WTC11 (cell line): ENCODE data around the gene TMEM184A. TPM values are rescaled to one million over a fixed set of nuclear protein-coding genes. Genes with fewer than 3 reads are reported as not detected.

Experiments
- ATAC-seq: fragments of 200-7000 bp; cut with Tn5 transposase; 2 replicates; pipeline ENCODE4 v1.10.0; 2021; ENCODE audit warnings: mild to moderate bottlenecking, moderate library complexity
- CTCF ChIA-PET: fragments of 300-600 bp; sonication (Branson Sonifier 250); formaldehyde crosslinking; loops from one replicate; lab custom pipeline; 2021; ENCODE audit warnings: antibody characterized with exemption; lab: Charles Lee
- POLR2A ChIA-PET: fragments of 350-600 bp; sonication (Branson Sonifier 250); formaldehyde crosslinking; loops from one replicate; lab custom pipeline; 2021; ENCODE audit warnings: antibody characterized with exemption; lab: Charles Lee
- DNase-seq: peaks from one replicate; pipeline ENCODE4 v3.0.0; 2021; ENCODE audit warnings: low spot score
- H3K27ac Mint-ChIP-seq: 2 replicates; pipeline ENCODE4 v1.8.0; 2021; ENCODE audit warnings: mixed read lengths
- H3K27me3 Mint-ChIP-seq: 2 replicates; pipeline ENCODE4 v1.8.0; 2021; ENCODE audit warnings: low read depth, mild to moderate bottlenecking, moderate library complexity, mixed read lengths
- H3K36me3 Mint-ChIP-seq: 2 replicates; pipeline ENCODE4 v1.8.0; 2021; ENCODE audit warnings: mixed read lengths
- H3K4me1 Mint-ChIP-seq: 2 replicates; pipeline ENCODE4 v1.8.0; 2022; ENCODE audit warnings: mixed read lengths
- H3K4me3 Mint-ChIP-seq: 2 replicates; pipeline ENCODE4 v1.8.0; 2021; ENCODE audit warnings: mild to moderate bottlenecking, moderate library complexity, mixed read lengths
- H3K9me3 Mint-ChIP-seq: 2 replicates; pipeline ENCODE4 v1.8.0; 2021; ENCODE audit warnings: mixed read lengths
- ATF1 ChIP-seq: sonication (generic); formaldehyde crosslinking; IDR thresholded peaks from 2 replicates; pipeline ENCODE4 v1.8.1; 2023; ENCODE audit warnings: mild to moderate bottlenecking, moderate library complexity, missing genetic modification reagents
- CREM ChIP-seq: sonication (generic); formaldehyde crosslinking; IDR thresholded peaks from 2 replicates; pipeline ENCODE4 v1.8.1; 2022; ENCODE audit warnings: mild to moderate bottlenecking, missing genetic modification reagents, moderate library complexity
- GTF2I ChIP-seq: fragments of 250-450 bp; sonication (Bioruptor Pico); conservative IDR thresholded peaks from 2 replicates; pipeline ENCODE4 v1.4.0; 2021; ENCODE audit warnings: mild to moderate bottlenecking
- IRF2 ChIP-seq: sonication (generic); formaldehyde crosslinking; IDR thresholded peaks from 2 replicates; pipeline ENCODE4 v1.8.0; 2022; ENCODE audit warnings: low read depth, missing genetic modification reagents, borderline replicate concordance
- NR1H2 ChIP-seq: sonication (generic); formaldehyde crosslinking; IDR thresholded peaks from 2 replicates; pipeline ENCODE4 v1.9.0; 2021; ENCODE audit warnings: mild to moderate bottlenecking, moderate library complexity, missing genetic modification reagents
- NR2C2 ChIP-seq: sonication (generic); formaldehyde crosslinking; IDR thresholded peaks from 2 replicates; pipeline ENCODE4 v1.8.0; 2022; ENCODE audit warnings: mild to moderate bottlenecking, missing genetic modification reagents
- OVOL2 ChIP-seq: fragments of 250-450 bp; sonication (Bioruptor Pico); IDR thresholded peaks from 2 replicates; pipeline ENCODE4 v1.9.0; 2021; ENCODE audit warnings: mild to moderate bottlenecking, borderline replicate concordance
- RORB ChIP-seq: fragments of 250-450 bp; sonication (Bioruptor Pico); IDR thresholded peaks from 2 replicates; pipeline ENCODE4 v1.9.0; 2021; ENCODE audit warnings: mild to moderate bottlenecking
- SOX15 ChIP-seq: fragments of 250-450 bp; sonication (Bioruptor Pico); IDR thresholded peaks from 2 replicates; pipeline ENCODE4 v1.9.0; 2021; ENCODE audit warnings: mild to moderate bottlenecking
- TCF7 ChIP-seq: sonication (generic); formaldehyde crosslinking; IDR thresholded peaks from 2 replicates; pipeline ENCODE4 v1.8.0; 2022; ENCODE audit warnings: mild to moderate bottlenecking, low read depth, missing genetic modification reagents, moderate library complexity
- TEAD1 ChIP-seq: sonication (generic); formaldehyde crosslinking; IDR thresholded peaks from 2 replicates; pipeline ENCODE4 v1.8.0; 2022; ENCODE audit warnings: mild to moderate bottlenecking, missing genetic modification reagents
- TEAD4 ChIP-seq: sonication (generic); formaldehyde crosslinking; IDR thresholded peaks from 2 replicates; pipeline ENCODE4 v1.8.0; 2022; ENCODE audit warnings: mild to moderate bottlenecking, missing genetic modification reagents
- USF1 ChIP-seq: sonication (generic); formaldehyde crosslinking; IDR thresholded peaks from 2 replicates; pipeline ENCODE4 v1.8.0; 2022; ENCODE audit warnings: mild to moderate bottlenecking, missing genetic modification reagents
- ZBTB21 ChIP-seq: sonication (generic); formaldehyde crosslinking; IDR thresholded peaks from 2 replicates; pipeline ENCODE4 v1.8.1; 2023; ENCODE audit warnings: mild to moderate bottlenecking, missing genetic modification reagents, borderline replicate concordance
- ZMAT4 ChIP-seq: fragments of 250-450 bp; sonication (Bioruptor Pico); IDR thresholded peaks from 2 replicates; pipeline ENCODE4 v1.9.0; 2021; ENCODE audit warnings: mild to moderate bottlenecking
- ZNF263 ChIP-seq: sonication (generic); formaldehyde crosslinking; IDR thresholded peaks from 2 replicates; pipeline ENCODE4 v1.8.1; 2022; ENCODE audit warnings: low read depth, mild to moderate bottlenecking, moderate library complexity, missing genetic modification reagents
- ZNF281 ChIP-seq: sonication (generic); formaldehyde crosslinking; IDR thresholded peaks from 2 replicates; pipeline ENCODE4 v1.8.0; 2023; ENCODE audit warnings: mild to moderate bottlenecking, missing genetic modification reagents
- ZNF317 ChIP-seq: sonication (generic); formaldehyde crosslinking; IDR thresholded peaks from 2 replicates; pipeline ENCODE4 v1.8.1; 2023; ENCODE audit warnings: low read depth, mild to moderate bottlenecking, moderate library complexity, missing genetic modification reagents, borderline replicate concordance
- ZNF425 ChIP-seq: fragments of 250-450 bp; sonication (Bioruptor Pico); conservative IDR thresholded peaks from 2 replicates; pipeline ENCODE4 v1.9.0; 2021; ENCODE audit warnings: mild to moderate bottlenecking
- ZNF671 ChIP-seq: fragments of 250-450 bp; sonication (Bioruptor Pico); IDR thresholded peaks from 2 replicates; pipeline ENCODE4 v1.8.0; 2021; ENCODE audit warnings: mild to moderate bottlenecking
- total RNA-seq: library from RNA; stranded (reverse); gene quantifications from 3 replicates; pipeline ENCODE4 v1.2.3, GENCODE V29; 2021
- TF ChIP-seq, protein P1 (sequence below): fragments of 250-450 bp; sonication (Bioruptor Pico); IDR thresholded peaks from 2 replicates; pipeline ENCODE4 v2.1.2; 2022; ENCODE audit warnings: mild to moderate bottlenecking, moderate library complexity
- TF ChIP-seq, protein P2 (sequence below): sonication (generic); formaldehyde crosslinking; IDR thresholded peaks from 2 replicates; pipeline ENCODE4 v1.8.0; 2022; ENCODE audit warnings: mild to moderate bottlenecking, missing genetic modification reagents
- TF ChIP-seq, protein P3 (sequence below): sonication (generic); formaldehyde crosslinking; IDR thresholded peaks from 2 replicates; pipeline ENCODE4 v1.8.1; 2023; ENCODE audit warnings: mild to moderate bottlenecking, moderate library complexity, missing genetic modification reagents
- TF ChIP-seq, protein P4 (sequence below): sonication (generic); formaldehyde crosslinking; IDR thresholded peaks from 2 replicates; pipeline ENCODE4 v1.8.0; 2022; ENCODE audit warnings: mild to moderate bottlenecking, missing genetic modification reagents

TMEM184A gene
- total RNA-seq, 1 experiment from 2014 or later, result 1.4 TPM

DNA sequence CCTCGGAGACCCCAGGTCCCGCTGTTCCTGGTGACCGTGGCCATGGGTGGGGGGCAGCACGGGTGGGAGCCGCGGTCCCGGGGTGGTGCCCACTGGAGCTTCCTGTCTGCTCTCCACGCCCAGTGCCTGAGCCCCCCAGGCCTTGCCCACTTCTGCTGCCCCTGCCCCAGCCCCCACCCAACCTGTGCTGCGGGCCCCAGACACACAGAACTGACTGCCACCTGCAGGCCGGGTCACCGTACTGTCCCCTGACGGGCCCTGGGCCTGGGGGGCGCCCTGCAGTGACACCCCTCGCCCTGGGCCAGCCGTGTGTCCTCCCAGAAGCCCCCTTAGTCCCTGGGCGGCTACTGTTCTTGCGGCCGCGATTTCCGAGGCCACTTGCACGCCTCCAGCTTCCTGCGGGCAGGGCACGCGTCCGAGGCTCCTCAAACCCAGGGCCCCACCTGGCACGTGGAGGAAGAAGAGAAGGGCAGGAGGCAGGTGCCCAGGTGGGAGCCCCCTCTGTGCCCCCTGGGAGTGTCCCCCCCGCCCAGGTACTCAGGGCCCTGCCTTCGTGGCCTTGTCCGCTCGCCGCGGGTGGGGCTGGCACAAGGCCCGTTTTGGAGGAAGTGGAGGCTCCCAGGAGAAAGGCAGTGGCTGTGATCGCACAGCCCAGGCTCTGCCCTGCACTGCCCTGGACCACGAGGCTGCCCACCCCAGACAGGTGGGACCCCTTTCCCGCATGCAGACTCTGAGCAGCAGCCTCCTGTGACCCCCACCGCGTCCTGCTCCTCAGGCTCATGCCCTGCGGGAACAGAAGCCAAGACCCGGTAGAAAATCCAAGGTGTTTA, 10.4 kb downstream of the TMEM184A start (continued):
- TF ChIP-seq ZNF281, result no peak
- TF ChIP-seq GTF2I (CRISPR knock-in tag), result no peak
- TF ChIP-seq ATF1, result no peak
- TF ChIP-seq, protein P1, sequence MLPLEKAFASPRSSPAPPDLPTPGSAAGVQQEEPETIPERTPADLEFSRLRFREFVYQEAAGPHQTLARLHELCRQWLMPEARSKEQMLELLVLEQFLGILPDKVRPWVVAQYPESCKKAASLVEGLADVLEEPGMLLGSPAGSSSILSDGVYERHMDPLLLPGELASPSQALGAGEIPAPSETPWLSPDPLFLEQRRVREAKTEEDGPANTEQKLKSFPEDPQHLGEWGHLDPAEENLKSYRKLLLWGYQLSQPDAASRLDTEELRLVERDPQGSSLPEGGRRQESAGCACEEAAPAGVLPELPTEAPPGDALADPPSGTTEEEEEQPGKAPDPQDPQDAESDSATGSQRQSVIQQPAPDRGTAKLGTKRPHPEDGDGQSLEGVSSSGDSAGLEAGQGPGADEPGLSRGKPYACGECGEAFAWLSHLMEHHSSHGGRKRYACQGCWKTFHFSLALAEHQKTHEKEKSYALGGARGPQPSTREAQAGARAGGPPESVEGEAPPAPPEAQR (CRISPR knock-in tag), result no peak
- no peak for TF ChIP-seq CREM (CRISPR knock-in tag)
- TF ChIP-seq ZBTB21, result no peak
- no peak for TF ChIP-seq ZNF425 (CRISPR knock-in tag)
- TF ChIP-seq ZNF263 (CRISPR knock-in tag), result no peak
- TF ChIP-seq NR1H2 (CRISPR knock-in tag), result no peak
- no peak for TF ChIP-seq NR2C2 (CRISPR knock-in tag)

DNA sequence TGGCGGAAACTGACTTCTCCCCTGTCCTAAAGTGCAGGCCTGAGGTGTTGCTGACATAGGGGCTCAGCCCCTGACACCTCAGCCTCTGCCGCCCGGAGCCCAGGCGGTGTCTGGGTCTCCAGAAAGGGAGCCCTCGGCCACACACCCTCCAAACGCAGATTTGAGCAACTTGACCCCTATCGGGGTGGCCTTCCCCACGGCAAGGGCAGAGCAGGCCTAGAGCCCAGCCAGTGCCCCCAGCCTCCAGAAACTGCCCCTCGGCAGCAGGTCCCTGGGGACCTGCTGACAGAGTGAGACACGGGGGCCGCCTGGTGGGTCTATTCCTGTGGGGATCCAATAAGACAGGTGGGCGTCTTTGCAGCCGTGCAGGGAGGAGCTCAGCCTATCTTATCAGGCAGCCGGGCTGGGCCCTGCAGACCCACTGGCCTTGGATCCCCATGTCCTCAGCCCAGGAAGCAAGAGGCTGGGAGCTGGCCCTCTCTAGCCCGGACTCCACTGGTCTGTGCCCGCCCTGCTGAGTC, 11.0 kb downstream of the TMEM184A start:
- no peak overlapping the region for H3K4me3 Mint-ChIP-seq
- ChIA-PET POLR2A (no interaction called here), CTCF (interaction anchor here (1.5 to 2.7 kb wide), 3 partner anchors 11 to 40 kb away, joined by 3 to 7 read pairs (median 6); partner anchors contain the start of gene TMEM184A)
- no peak for DNase-seq
- ATAC-seq, result no peak
- H3K27me3 Mint-ChIP-seq, result no peaks in the 10 kb centered on the region
- H3K4me1 Mint-ChIP-seq, result no peaks in the 10 kb centered on the region
- H3K9me3 Mint-ChIP-seq, result no peaks in the 10 kb centered on the region
- H3K36me3 Mint-ChIP-seq, result no peaks in the 10 kb centered on the region
- no peak overlapping the region for H3K27ac Mint-ChIP-seq
- TF ChIP-seq IRF2 (CRISPR knock-in tag) (no peak), USF1 (CRISPR knock-in tag) (no peak), TEAD1 (CRISPR knock-in tag) (no peak), OVOL2 (CRISPR knock-in tag) (no peak), RORB (CRISPR knock-in tag) (no peak), TCF7 (no peak), ZNF317 (CRISPR knock-in tag) (no peak), TEAD4 (CRISPR knock-in tag) (no peak), SOX15 (CRISPR knock-in tag) (no peak), NR1H2 (CRISPR knock-in tag) (no peak), ZMAT4 (CRISPR knock-in tag) (no peak), ZNF671 (CRISPR knock-in tag) (no peak)
- TF ChIP-seq, protein P2, sequence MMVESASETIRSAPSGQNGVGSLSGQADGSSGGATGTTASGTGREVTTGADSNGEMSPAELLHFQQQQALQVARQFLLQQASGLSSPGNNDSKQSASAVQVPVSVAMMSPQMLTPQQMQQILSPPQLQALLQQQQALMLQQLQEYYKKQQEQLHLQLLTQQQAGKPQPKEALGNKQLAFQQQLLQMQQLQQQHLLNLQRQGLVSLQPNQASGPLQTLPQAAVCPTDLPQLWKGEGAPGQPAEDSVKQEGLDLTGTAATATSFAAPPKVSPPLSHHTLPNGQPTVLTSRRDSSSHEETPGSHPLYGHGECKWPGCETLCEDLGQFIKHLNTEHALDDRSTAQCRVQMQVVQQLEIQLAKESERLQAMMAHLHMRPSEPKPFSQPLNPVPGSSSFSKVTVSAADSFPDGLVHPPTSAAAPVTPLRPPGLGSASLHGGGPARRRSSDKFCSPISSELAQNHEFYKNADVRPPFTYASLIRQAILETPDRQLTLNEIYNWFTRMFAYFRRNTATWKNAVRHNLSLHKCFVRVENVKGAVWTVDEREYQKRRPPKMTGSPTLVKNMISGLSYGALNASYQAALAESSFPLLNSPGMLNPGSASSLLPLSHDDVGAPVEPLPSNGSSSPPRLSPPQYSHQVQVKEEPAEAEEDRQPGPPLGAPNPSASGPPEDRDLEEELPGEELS (CRISPR knock-in tag), result no peak
- TF ChIP-seq, protein P3, sequence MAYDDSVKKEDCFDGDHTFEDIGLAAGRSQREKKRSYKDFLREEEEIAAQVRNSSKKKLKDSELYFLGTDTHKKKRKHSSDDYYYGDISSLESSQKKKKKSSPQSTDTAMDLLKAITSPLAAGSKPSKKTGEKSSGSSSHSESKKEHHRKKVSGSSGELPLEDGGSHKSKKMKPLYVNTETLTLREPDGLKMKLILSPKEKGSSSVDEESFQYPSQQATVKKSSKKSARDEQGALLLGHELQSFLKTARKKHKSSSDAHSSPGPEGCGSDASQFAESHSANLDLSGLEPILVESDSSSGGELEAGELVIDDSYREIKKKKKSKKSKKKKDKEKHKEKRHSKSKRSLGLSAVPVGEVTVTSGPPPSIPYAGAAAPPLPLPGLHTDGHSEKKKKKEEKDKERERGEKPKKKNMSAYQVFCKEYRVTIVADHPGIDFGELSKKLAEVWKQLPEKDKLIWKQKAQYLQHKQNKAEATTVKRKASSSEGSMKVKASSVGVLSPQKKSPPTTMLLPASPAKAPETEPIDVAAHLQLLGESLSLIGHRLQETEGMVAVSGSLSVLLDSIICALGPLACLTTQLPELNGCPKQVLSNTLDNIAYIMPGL (CRISPR knock-in tag), result no peak
- TF ChIP-seq, protein P4, sequence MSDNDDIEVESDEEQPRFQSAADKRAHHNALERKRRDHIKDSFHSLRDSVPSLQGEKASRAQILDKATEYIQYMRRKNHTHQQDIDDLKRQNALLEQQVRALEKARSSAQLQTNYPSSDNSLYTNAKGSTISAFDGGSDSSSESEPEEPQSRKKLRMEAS (CRISPR knock-in tag), result no peak
